ENCODE results near the gene ZSCAN30. TPM values are rescaled to one million over a fixed set of nuclear protein-coding genes. Genes with fewer than 3 reads are reported as not detected.
A peak's percentile ranks its signal among the peaks of the same experiment; 100 is the strongest.

Gene ZSCAN30
- total and polyA plus RNA-seq, 10 of the 15 experiments (the other 5 are each of a cell fraction or from before 2014, with no cell fraction given), result 2.7 to 15.7 (median 11.2) TPM

GRCh38 chr18:35231052-35231451, 59.0 kb downstream of the ZSCAN30 start (continued):
- TF ChIP-seq E4F1 (IDR thresholded peaks at IDR 0.05; ENCODE audit: borderline replicate concordance, partially characterized antibody) (no peak), SPI1 (IDR thresholded peaks at IDR 0.05; ENCODE audit: borderline replicate concordance, insufficient read depth, low read depth, low read length) (no peak), NRF1 (conservative IDR thresholded peaks at IDR 0.05; ENCODE audit: low read depth, low read length) (no peak), RELA (IDR thresholded peaks at IDR 0.05; ENCODE audit: borderline replicate concordance, partially characterized antibody) (no peak), WRNIP1 (IDR thresholded peaks at IDR 0.05; ENCODE audit: borderline replicate concordance, low read depth, low read length) (no peak), E2F8 (IDR thresholded peaks at IDR 0.05; ENCODE audit: low read depth, partially characterized antibody) (no peak), STAT1 (conservative IDR thresholded peaks at IDR 0.05) (no peak), MTA3 (IDR thresholded peaks at IDR 0.05; ENCODE audit: borderline replicate concordance, low read length) (no peak), SMC3 (IDR thresholded peaks at IDR 0.05; ENCODE audit: borderline replicate concordance, low read length) (peak; percentile 81), HCFC1 (IDR thresholded peaks at IDR 0.05; ENCODE audit: low read length) (no peak), CBFB (IDR thresholded peaks at IDR 0.05; ENCODE audit: low read depth) (no peak), SUPT20H (IDR thresholded peaks at IDR 0.05; ENCODE audit: borderline replicate concordance, control insufficient read depth, low read depth, low read length) (no peak), RUNX3 (IDR thresholded peaks at IDR 0.05; ENCODE audit: low read length) (no peak), TCF3 (IDR thresholded peaks at IDR 0.05; ENCODE audit: borderline replicate concordance, insufficient read depth, low read depth, low read length) (no peak), NR2F1 (conservative IDR thresholded peaks at IDR 0.05) (no peak), CREM (IDR thresholded peaks at IDR 0.05; ENCODE audit: low read depth) (peak; percentile 21; the same call in 1 of the 2 replicates), NFYA (IDR thresholded peaks at IDR 0.05; ENCODE audit: borderline replicate concordance, low read depth, low read length) (no peak), STAT3 (IDR thresholded peaks at IDR 0.05; ENCODE audit: low read depth, low read length) (no peak), NFYB (IDR thresholded peaks at IDR 0.05; ENCODE audit: insufficient read depth, low read depth, low read length) (no peak), ZZZ3 (IDR thresholded peaks at IDR 0.05; ENCODE audit: control insufficient read depth, insufficient read length, low read depth) (no peak), TARDBP (IDR thresholded peaks at IDR 0.05; ENCODE audit: borderline replicate concordance) (no peak), YY1 (IDR thresholded peaks at IDR 0.05; ENCODE audit: low read depth, low read length) (peak; percentile 46; the same call in 1 of the 2 replicates), ZBTB33 (IDR thresholded peaks at IDR 0.05) (no peak), SP1 (IDR thresholded peaks at IDR 0.05; ENCODE audit: low read depth, low read length) (no peak)

Measured in GM12878 (cell line).